Activated naive CD8-positive, alpha-beta T cell treated with anti-CD3 and anti-CD28 coated beads, Interleukin-2, amount 10 ng/mL, durations not matched to agents 7 days and 5 days (primary cell): Measurements from ENCODE around the gene SCNN1A. TPM values are rescaled to one million over a fixed set of nuclear protein-coding genes. Genes with fewer than 3 reads are reported as not detected.

Experiments used
- ATAC-seq: fragments of 150-1000 bp; cut with Tn5 transposase; one replicate; pipeline ENCODE4 v1.10.0; 2021; ENCODE audit warnings: low read depth, moderate library complexity
- POLR2A ChIA-PET: fragments of 350-600 bp; sonication (Branson Sonifier 250); formaldehyde crosslinking; loops from one replicate; lab custom pipeline; 2021; ENCODE audit warnings: antibody characterized with exemption; lab: Charles Lee
- DNase-seq: peaks from one replicate; pipeline ENCODE4 v3.0.0; 2021
- H3K27ac Mint-ChIP-seq: one replicate; pipeline ENCODE4 v1.8.0; 2022; ENCODE audit warnings: mild to moderate bottlenecking, mixed read lengths
- H3K27me3 Mint-ChIP-seq: one replicate; pipeline ENCODE4 v1.8.0; 2022; ENCODE audit warnings: mild to moderate bottlenecking, moderate library complexity, mixed read lengths
- H3K36me3 Mint-ChIP-seq: one replicate; pipeline ENCODE4 v1.8.0; 2021; ENCODE audit warnings: mild to moderate bottlenecking, mixed read lengths
- H3K4me1 Mint-ChIP-seq: one replicate; pipeline ENCODE4 v1.8.0; 2021; ENCODE audit warnings: mixed read lengths
- H3K4me3 Mint-ChIP-seq: one replicate; pipeline ENCODE4 v1.8.0; 2022; ENCODE audit warnings: mild to moderate bottlenecking, moderate library complexity, mixed read lengths
- H3K9me3 Mint-ChIP-seq: one replicate; pipeline ENCODE4 v1.8.0; 2021; ENCODE audit warnings: mixed read lengths
- total RNA-seq, 2 experiments: library from RNA; stranded (reverse); gene quantifications; one replicate each; pipeline ENCODE4 v1.2.3, GENCODE V29; 2021

The SCNN1A gene
- total RNA-seq, 2 experiments from 2014 or later, result 0.43 to 1.1 TPM

- ATAC-seq (no peak), DNase-seq (no peak)
- Mint-ChIP-seq H3K36me3 (peaks cover 7% of the 10 kb centered on the region), H3K4me1 (peaks cover 35% of the 10 kb centered on the region), H3K9me3 (no peaks in the 10 kb centered on the region), H3K27ac (peak overlapping the region; percentile 14), H3K27me3 (peaks cover 1% of the 10 kb centered on the region), H3K4me3 (no peak overlapping the region)
- POLR2A ChIA-PET, result interaction anchor here (1.4 kb wide), 1 partner anchor 152 kb away, joined by 3 read pairs; no protein-coding TSS in a partner anchor
Observed at GRCh38 chr12:6319446-6319845, 55.9 kb downstream of the SCNN1A start.

DNA sequence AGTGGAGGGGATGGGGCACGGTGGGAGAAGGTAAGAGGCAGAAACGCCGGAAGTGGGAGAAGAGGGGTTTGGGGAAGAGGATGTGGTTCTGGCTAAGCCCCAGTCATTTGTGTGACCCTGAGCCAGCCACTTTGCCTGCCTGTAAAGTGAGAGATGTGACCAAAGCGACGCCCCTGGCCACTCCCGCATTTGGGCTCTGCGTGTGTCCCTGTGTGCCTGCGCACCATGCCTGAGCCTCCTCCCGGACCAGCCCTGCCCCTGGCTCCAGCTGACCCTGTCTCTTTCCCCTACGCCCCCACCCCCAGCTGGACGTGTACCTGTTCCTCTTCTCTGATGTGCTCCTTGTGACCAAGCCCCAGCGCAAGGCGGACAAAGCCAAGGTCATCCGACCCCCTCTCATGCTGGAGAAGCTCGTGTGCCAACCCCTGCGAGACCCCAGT lies 56.9 kb downstream of the SCNN1A start:
- Mint-ChIP-seq H3K36me3 (peaks cover 7% of the 10 kb centered on the region), H3K9me3 (no peaks in the 10 kb centered on the region), H3K27me3 (peaks cover 1% of the 10 kb centered on the region), H3K4me1 (peaks cover 27% of the 10 kb centered on the region), H3K4me3 (peak overlapping the region; percentile 77), H3K27ac (peak overlapping the region; percentile 86)
- ATAC-seq (peak; percentile 49), DNase-seq (peak; percentile 50)
- POLR2A ChIA-PET, result interaction anchor here (0.6 to 1.6 kb wide), 4 partner anchors 14 to 216 kb away, joined by 3 to 5 read pairs (median 4); partner anchors contain the start of gene GAPDH

GRCh38 chr12:6317693-6318439 lies 57.5 kb downstream of the SCNN1A start:
- ATAC-seq (no peak), DNase-seq (no peak)
- POLR2A ChIA-PET, result interaction anchor here (0.6 to 1.6 kb wide), 4 partner anchors 15 to 217 kb away, joined by 3 to 5 read pairs (median 4); partner anchors contain the start of gene GAPDH
- H3K27ac Mint-ChIP-seq, result peak overlapping the region; percentile 86
- H3K36me3 Mint-ChIP-seq, result peaks cover 7% of the 10 kb centered on the region
- H3K4me1 Mint-ChIP-seq, result peaks cover 23% of the 10 kb centered on the region
- no peaks in the 10 kb centered on the region for H3K9me3 Mint-ChIP-seq
- H3K27me3 Mint-ChIP-seq, result peaks cover 1% of the 10 kb centered on the region
- H3K4me3 Mint-ChIP-seq, result peak overlapping the region; percentile 77

DNA sequence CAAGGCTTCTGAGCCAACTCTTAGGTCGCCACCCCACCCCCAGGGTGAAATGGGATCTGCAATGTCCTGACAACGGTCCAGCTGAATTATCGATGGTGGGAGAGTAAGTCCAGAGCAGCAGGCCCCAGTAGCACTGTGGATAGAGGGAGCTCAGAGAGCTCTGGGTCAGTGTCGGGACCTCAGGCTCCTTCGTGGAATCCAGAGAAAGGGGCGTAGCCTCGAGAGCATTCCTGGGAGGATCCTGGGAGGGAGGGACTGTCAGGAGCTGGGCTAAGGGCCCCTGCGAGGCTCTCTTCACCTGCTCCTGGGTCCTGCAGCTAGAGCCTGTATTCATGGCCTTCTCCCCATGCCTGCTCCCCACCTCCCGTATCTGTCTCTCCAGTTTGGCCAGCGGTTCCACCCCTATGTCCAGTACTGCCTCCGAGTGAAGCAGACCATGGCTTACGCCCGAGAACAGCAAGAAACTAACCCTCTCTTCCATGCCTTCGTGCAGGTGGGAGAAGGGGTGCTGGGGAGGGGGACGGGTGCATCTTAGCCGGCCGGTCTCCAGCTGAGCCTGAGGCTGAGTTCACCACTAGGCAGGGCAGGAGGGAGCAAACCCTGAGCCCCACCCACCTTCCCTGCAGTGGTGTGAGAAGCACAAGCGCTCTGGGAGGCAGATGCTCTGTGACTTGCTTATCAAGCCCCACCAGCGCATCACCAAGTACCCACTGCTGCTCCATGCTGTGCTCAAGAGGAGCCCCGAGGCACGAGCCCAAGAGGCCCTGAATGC lies 58.3 kb downstream of the SCNN1A start:
- Mint-ChIP-seq H3K4me3 (no peak overlapping the region), H3K9me3 (no peaks in the 10 kb centered on the region), H3K4me1 (peaks cover 25% of the 10 kb centered on the region), H3K27me3 (peaks cover 2% of the 10 kb centered on the region), H3K27ac (no peak overlapping the region), H3K36me3 (peaks cover 7% of the 10 kb centered on the region)
- ATAC-seq, result no peak
- no peak for DNase-seq
- POLR2A ChIA-PET, result interaction anchor here (1.5 kb wide), 1 partner anchor 16 kb away, joined by 4 read pairs; no protein-coding TSS in a partner anchor

GRCh38 chr12:6315704-6316597 lies 59.4 kb downstream of the SCNN1A start:
- DNase-seq (peak; percentile 29), ATAC-seq (no peak)
- H3K27me3 Mint-ChIP-seq, result peaks cover 8% of the 10 kb centered on the region
- H3K27ac Mint-ChIP-seq, result peak overlapping the region; percentile 17
- no peaks in the 10 kb centered on the region for H3K9me3 Mint-ChIP-seq
- H3K4me3 Mint-ChIP-seq, result no peak overlapping the region
- peaks cover 25% of the 10 kb centered on the region for H3K4me1 Mint-ChIP-seq
- POLR2A ChIA-PET, result no interaction called here
- H3K36me3 Mint-ChIP-seq, result peaks cover 5% of the 10 kb centered on the region

DNA sequence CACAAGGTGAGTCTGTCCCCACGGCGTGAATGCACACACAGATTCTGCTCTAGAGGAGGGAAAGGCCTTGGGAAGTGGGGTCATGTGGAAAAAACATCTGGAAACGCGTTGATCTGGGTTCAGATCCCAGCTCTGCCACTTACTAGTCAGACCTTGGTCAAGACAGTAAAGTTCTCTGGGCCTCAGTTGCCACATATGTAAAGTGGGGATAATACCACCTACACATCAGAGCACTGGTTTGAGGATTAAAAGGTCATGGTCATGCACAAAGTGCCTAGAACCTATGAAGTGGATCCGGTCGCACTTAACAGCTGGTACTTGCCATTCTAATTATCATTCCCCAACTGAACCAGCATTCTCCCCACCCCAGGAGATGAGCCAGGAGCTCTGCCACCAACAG lies 60.2 kb downstream of the SCNN1A start:
- Mint-ChIP-seq H3K4me3 (no peak overlapping the region), H3K4me1 (peaks cover 25% of the 10 kb centered on the region), H3K9me3 (no peaks in the 10 kb centered on the region), H3K27ac (no peak overlapping the region), H3K27me3 (peaks cover 9% of the 10 kb centered on the region), H3K36me3 (peaks cover 3% of the 10 kb centered on the region)
- DNase-seq, result no peak
- no peak for ATAC-seq
- POLR2A ChIA-PET, result no interaction called here

DNA sequence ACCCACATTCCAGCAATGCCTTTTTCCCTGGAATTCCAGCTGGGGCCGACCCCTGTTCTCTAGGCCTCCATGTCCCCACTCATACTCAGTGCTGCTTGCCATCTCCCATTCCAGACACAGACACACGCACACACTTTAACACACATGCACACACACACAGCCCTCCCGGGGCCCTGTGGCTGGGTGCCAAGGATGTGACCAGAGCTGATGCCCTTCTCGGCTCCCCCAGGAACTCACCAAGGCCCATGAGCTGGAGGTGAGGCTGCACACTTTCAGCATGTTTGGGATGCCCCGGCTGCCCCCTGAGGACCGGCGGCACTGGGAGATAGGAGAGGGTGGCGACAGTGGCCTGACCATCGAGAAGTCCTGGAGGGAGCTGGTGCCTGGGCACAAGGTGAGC lies 60.6 kb downstream of the SCNN1A start:
- POLR2A ChIA-PET, result no interaction called here
- no peak overlapping the region for H3K4me3 Mint-ChIP-seq
- peaks cover 1% of the 10 kb centered on the region for H3K36me3 Mint-ChIP-seq
- no peaks in the 10 kb centered on the region for H3K9me3 Mint-ChIP-seq
- H3K27ac Mint-ChIP-seq, result no peak overlapping the region
- DNase-seq (peak; percentile 25), ATAC-seq (no peak)
- H3K27me3 Mint-ChIP-seq, result peaks cover 13% of the 10 kb centered on the region
- peaks cover 22% of the 10 kb centered on the region for H3K4me1 Mint-ChIP-seq

DNA sequence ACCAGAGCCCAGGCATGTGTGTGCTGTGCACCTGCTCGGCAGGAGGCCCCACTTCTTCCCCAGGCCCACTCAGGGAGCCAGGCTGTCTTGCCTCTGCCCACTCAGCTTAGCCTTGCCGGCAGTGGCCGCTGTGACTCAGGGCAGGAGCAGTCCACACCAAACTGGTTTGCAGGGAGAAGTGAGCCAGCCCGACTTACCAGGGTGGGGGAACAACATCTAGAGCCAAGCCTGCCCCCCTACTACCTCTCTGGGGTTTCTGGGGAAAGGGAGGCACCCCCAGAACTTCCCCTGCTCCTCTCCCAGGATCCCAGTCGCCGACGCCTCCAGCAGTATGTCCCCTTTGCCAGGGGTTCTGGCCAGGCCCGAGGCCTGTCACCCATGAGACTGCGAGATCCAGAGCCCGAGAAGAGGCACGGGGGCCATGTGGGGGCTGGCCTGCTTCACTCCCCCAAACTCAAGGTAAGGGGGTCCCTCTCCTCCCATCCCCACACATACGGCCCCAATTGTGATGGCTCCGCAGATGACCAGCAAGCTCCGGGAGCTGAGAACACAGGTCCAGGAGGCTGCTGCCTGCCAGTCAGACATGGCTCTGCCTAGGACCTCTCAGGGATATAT lies 61.9 kb downstream of the SCNN1A start:
- ATAC-seq (no peak), DNase-seq (no peak)
- no peak overlapping the region for H3K4me3 Mint-ChIP-seq
- peaks cover 22% of the 10 kb centered on the region for H3K27me3 Mint-ChIP-seq
- no peak overlapping the region for H3K27ac Mint-ChIP-seq
- POLR2A ChIA-PET, result no interaction called here
- no peaks in the 10 kb centered on the region for H3K36me3 Mint-ChIP-seq
- H3K9me3 Mint-ChIP-seq, result no peaks in the 10 kb centered on the region
- peaks cover 13% of the 10 kb centered on the region for H3K4me1 Mint-ChIP-seq

GRCh38 chr12:6312529-6313325 lies 62.6 kb downstream of the SCNN1A start:
- Mint-ChIP-seq H3K4me3 (no peak overlapping the region), H3K27me3 (peaks cover 22% of the 10 kb centered on the region), H3K36me3 (no peaks in the 10 kb centered on the region), H3K9me3 (no peaks in the 10 kb centered on the region), H3K4me1 (peaks cover 6% of the 10 kb centered on the region), H3K27ac (peak overlapping the region; percentile 22)
- POLR2A ChIA-PET, result no interaction called here
- DNase-seq, result no peak
- ATAC-seq, result no peak

DNA sequence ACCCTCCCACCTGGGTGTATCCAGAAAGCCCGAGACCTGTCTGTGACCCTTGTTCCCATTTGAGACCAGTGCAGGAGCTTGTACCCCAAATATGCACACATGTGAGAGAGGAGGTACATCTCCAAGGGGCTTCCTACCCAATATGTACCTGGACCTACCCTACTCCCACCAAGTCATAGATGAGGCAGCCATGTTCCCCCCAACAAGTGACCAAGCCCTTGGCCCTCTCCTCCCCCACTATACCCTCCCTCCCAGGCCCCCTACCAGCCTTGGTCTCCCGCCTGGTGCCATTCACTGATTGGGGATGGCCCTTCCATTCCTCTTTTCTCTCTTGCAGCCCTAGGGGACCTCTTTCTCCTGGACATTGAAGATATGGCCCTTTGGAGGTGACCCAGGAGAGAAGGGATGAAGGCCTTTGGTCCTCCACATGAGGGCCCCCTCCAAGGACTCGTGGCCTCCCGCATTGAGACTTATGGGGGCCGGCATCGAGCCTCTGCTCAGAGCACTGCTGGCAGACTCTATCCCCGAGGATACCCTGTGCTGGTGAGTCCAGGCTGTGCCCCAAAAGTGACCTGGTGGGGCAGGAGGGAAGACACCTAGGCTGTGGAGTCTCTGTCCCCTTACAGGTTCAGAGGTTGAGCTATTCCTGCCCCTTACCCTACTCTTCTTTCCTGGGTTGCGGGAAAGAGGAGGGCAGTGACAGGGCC lies 63.4 kb downstream of the SCNN1A start:
- H3K4me1 Mint-ChIP-seq, result peaks cover 4% of the 10 kb centered on the region
- no peak overlapping the region for H3K4me3 Mint-ChIP-seq

GRCh38 chr12:6310771-6311610 lies 64.4 kb downstream of the SCNN1A start:
- Mint-ChIP-seq H3K9me3 (no peaks in the 10 kb centered on the region), H3K4me3 (no peak overlapping the region), H3K4me1 (peaks cover 4% of the 10 kb centered on the region)

More for the DNA sequence above, 63.4 kb downstream of the SCNN1A start:
- Mint-ChIP-seq H3K36me3 (no peaks in the 10 kb centered on the region), H3K27me3 (peaks cover 20% of the 10 kb centered on the region), H3K27ac (no peak overlapping the region), H3K9me3 (no peaks in the 10 kb centered on the region)
- POLR2A ChIA-PET, result no interaction called here
- DNase-seq (no peak), ATAC-seq (no peak)

More at GRCh38 chr12:6310771-6311610, 64.4 kb downstream of the SCNN1A start:
- POLR2A ChIA-PET, result no interaction called here
- Mint-ChIP-seq H3K36me3 (no peaks in the 10 kb centered on the region), H3K27ac (no peak overlapping the region), H3K27me3 (peaks cover 24% of the 10 kb centered on the region)
- ATAC-seq (no peak), DNase-seq (peak; percentile 27)
